Measurements from ENCODE around the gene CEP120. TPM values are rescaled to one million over a fixed set of nuclear protein-coding genes. Genes with fewer than 3 reads are reported as not detected.
"Not testable (repeated sequence)": the region's sequence is repeated elsewhere in the genome, so short reads cannot be mapped to it uniquely, and the experiment has no call there.

Gene CEP120
- 19.2 TPM for polyA plus RNA-seq (2013, experiment 1 of 2)
- polyA plus RNA-seq (2013, experiment 2 of 2) = 21.2 TPM

DNA sequence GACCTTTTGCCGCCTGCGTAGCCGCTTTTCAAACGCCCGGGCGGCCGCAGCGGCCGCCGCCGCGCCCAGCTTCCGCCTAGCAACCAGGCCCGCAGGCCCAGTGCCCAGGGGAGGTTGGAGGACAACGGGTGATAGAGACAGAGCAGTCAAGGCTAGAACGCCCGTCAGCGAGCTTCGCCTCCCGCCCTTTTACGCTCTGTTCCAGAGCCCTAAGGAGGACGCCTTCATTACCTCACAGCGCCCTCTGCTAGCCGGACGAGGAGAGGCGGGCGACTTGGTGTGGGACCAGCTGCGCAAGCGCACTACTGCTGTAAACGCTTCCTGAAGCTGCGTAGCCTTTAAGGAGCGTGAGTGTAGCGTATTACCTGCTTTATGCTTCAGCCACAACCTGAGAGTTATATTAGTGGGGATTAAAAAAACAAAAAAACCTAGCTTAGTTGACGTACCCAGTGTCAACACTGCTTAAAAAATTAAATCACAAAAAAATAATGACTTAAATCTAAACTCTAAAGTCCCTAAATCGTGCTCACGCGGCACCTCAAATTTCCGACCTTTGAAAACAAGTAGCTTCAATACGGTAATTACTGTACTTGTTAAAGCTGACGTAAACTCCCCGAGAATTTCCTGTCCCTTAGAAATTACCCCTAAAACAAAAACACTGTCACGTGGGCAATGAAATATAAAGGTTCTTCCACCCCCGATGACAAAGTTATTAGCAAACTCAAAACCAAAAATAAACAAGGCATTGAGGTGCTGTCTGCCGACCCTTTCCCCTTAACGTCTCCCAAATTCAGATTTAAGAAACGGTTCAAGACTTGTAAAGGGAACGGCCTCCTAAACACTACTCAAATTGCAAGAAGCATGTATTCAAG lies at the start of gene CEP120:
TSS of gene CEP120 (minus strand) at position 126 of the 872 bp plus-strand sequence. CDS start 405 bp downstream, outside the sequence.
- Histone ChIP-seq H3K36me3 (ENCODE audit: control insufficient read depth, insufficient read depth, low read length) (peaks cover 6% of the 10 kb centered on the region), H3K9me3 (ENCODE audit: control insufficient read depth, low read length) (no peaks in the 10 kb centered on the region)
- WGBS, 2 experiments (ENCODE audit: insufficient coverage in 2 of 2) = 2 to 3% methylated on average over 35 to 39 of the region's 47 CpGs

DNA sequence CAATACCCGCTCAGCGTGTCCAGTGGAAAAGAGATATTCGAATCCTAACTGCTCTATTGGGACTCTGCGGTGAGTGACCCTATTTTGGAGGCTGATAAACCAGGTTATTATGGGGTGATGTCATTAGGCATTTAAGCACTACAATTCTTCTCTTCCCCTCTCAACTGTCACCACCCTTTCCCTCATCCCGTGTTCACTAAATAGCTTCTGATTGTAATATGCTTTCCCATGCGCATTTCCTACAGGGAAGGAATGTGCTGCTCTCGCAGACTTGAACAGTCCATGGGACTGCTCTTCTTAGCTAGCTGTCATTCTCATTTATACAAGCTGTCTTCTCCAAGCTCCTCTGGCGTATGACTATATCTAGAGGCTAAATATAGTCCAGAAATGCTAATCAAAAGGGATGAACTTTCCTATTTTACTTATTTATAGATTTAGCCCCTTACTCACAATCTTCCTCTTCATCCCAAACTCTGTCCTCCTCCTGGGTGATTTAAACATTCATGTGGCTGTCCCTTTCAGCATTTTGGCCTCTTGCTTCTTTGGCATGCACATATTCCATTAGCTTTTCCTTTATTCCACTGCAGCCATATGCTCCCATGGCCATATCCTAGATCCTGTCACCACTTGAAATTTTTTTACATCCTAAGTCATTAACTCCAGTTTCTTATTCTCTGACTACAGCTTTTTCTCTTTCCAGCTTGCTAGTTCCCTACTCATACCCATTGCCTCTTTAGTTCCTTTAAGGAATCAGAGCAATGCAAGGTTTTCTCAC lies 49.1 kb upstream of the CEP120 start:
- Histone ChIP-seq H3K4me3 (ENCODE audit: extremely low read depth, insufficient read depth, low read length, poor library complexity, severe bottlenecking) (no peak overlapping the region), H3K4me1 (ENCODE audit: control insufficient read depth, insufficient read depth, low read length, poor library complexity, severe bottlenecking) (no peaks in the 10 kb centered on the region), H3K9me3 (ENCODE audit: control insufficient read depth, low read length) (no peaks in the 10 kb centered on the region), H3K36me3 (ENCODE audit: control insufficient read depth, insufficient read depth, low read length) (no peaks in the 10 kb centered on the region), H3K27ac (ENCODE audit: low read depth, low read length, severe bottlenecking) (no peak overlapping the region)
- WGBS, 2 experiments (ENCODE audit: insufficient coverage in 2 of 2) = 64 to 77% methylated on average over 5 to 6 of the region's 8 CpGs

More for the DNA sequence above, at the start of gene CEP120:
- H3K4me3 ChIP-seq (ENCODE audit: extremely low read depth, insufficient read depth, low read length, poor library complexity, severe bottlenecking) = peak within 1 kb of the TSS; percentile 76
- no peaks in the 10 kb centered on the region for H3K4me1 ChIP-seq (ENCODE audit: control insufficient read depth, insufficient read depth, low read length, poor library complexity, severe bottlenecking)
- peak within 1 kb of the TSS; percentile 77 for H3K27ac ChIP-seq (ENCODE audit: low read depth, low read length, severe bottlenecking)

DNA sequence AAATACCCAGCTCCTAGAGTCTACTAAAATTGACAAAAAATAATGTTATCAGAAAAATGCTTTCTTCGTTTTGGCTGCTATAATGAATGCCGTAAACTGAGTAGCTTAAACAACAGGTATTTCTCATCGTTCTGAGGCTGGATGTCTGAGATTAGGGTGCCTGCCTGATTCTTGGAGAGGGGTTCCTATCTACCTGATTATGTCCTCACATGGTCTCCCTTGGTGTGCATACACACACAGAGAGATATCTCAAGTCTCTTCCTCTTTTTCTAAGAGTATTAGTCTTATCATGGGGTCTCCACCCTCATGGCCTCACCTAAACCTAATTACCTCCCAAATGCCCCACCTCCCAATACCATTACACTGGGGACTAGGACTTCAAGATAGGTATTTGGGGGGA lies 48.2 kb upstream of the CEP120 start:
- no peaks in the 10 kb centered on the region for H3K36me3 ChIP-seq (ENCODE audit: control insufficient read depth, insufficient read depth, low read length)
- no peak overlapping the region for H3K4me3 ChIP-seq (ENCODE audit: extremely low read depth, insufficient read depth, low read length, poor library complexity, severe bottlenecking)
- no peak overlapping the region for H3K27ac ChIP-seq (ENCODE audit: low read depth, low read length, severe bottlenecking)
- no peaks in the 10 kb centered on the region for H3K9me3 ChIP-seq (ENCODE audit: control insufficient read depth, low read length)
- no peaks in the 10 kb centered on the region for H3K4me1 ChIP-seq (ENCODE audit: control insufficient read depth, insufficient read depth, low read length, poor library complexity, severe bottlenecking)
- no CpG with 5 or more reads among the region's 3 CpGs for WGBS, 2 experiments (ENCODE audit: insufficient coverage in 2 of 2)

DNA sequence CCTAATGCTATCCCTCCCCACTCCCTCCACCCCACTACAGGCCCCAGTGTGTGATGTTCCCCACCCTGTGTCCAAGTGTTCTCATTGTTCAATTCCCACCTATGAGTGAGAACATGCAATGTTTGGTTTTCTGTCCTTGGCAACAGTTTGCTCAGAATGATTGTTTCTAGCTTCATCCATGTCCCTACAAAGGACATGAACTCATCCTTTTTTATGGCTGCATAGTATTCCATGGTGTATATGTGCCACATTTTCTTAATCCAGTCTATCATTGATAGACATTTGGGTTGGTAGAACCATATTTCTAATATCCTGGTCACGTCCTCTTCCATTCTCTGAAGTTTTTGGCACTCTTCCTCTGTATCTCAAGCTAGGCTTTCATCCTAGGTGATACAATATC lies 43.6 kb upstream of the CEP120 start:
- 100% methylated on average over 1 of the region's 1 CpG; no CpG with 5 or more reads in 1 of the 2 experiments for WGBS, 2 experiments (ENCODE audit: insufficient coverage in 2 of 2)
- not testable (repeated sequence) for H3K9me3 ChIP-seq (ENCODE audit: control insufficient read depth, low read length); H3K36me3 ChIP-seq (ENCODE audit: control insufficient read depth, insufficient read depth, low read length); H3K4me1 ChIP-seq (ENCODE audit: control insufficient read depth, insufficient read depth, low read length, poor library complexity, severe bottlenecking); H3K4me3 ChIP-seq (ENCODE audit: extremely low read depth, insufficient read depth, low read length, poor library complexity, severe bottlenecking); H3K27ac ChIP-seq (ENCODE audit: low read depth, low read length, severe bottlenecking)

DNA sequence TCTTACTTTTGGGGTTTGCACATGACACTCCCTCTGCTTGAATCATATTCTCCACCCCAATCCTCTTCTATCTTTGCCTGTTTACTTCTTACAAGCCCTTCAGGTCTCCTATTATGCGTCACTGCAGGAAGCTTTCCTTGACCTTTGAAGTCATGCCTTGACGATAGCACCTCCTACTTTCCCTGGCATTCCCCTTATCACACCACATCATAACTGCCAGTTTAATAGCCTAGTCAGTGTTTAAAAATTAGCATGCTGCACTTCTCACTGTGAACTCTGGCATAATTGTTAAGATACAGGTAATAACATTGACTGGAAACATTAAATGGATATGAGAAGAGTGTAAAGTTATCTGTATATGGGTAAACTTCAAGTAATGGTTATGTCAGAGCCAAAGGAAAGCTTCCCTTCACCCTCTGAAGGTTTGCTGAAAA lies 37.1 kb upstream of the CEP120 start:
- Histone ChIP-seq H3K4me1 (ENCODE audit: control insufficient read depth, insufficient read depth, low read length, poor library complexity, severe bottlenecking) (no peaks in the 10 kb centered on the region), H3K4me3 (ENCODE audit: extremely low read depth, insufficient read depth, low read length, poor library complexity, severe bottlenecking) (no peak overlapping the region), H3K9me3 (ENCODE audit: control insufficient read depth, low read length) (no peaks in the 10 kb centered on the region), H3K36me3 (ENCODE audit: control insufficient read depth, insufficient read depth, low read length) (no peaks in the 10 kb centered on the region), H3K27ac (ENCODE audit: low read depth, low read length, severe bottlenecking) (no peak overlapping the region)
- WGBS, 2 experiments (ENCODE audit: insufficient coverage in 2 of 2) = 50 to 80% methylated on average over 1 to 2 of the region's 2 CpGs

DNA sequence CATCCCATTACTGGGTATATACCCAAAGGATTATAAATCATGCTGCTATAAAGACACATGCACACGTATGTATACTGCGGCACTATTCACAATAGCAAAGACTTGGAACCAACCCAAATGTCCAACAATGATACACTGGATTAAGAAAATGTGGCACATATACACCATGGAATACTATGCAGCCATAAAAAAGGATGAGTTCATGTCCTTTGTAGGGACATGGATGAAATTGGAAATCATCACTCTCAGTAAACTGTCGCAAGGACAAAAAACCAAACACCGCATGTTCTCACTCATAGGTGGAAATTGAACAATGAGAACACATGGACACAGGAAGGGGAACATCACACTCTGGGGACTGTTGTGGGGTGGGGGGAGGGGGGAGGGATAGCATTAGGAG lies 35.8 kb upstream of the CEP120 start:
- not testable (repeated sequence) for H3K27ac ChIP-seq (ENCODE audit: low read depth, low read length, severe bottlenecking); H3K4me3 ChIP-seq (ENCODE audit: extremely low read depth, insufficient read depth, low read length, poor library complexity, severe bottlenecking); H3K9me3 ChIP-seq (ENCODE audit: control insufficient read depth, low read length); H3K36me3 ChIP-seq (ENCODE audit: control insufficient read depth, insufficient read depth, low read length); H3K4me1 ChIP-seq (ENCODE audit: control insufficient read depth, insufficient read depth, low read length, poor library complexity, severe bottlenecking)
- no CpG with 5 or more reads among the region's 4 CpGs for WGBS, 2 experiments (ENCODE audit: insufficient coverage in 2 of 2)

DNA sequence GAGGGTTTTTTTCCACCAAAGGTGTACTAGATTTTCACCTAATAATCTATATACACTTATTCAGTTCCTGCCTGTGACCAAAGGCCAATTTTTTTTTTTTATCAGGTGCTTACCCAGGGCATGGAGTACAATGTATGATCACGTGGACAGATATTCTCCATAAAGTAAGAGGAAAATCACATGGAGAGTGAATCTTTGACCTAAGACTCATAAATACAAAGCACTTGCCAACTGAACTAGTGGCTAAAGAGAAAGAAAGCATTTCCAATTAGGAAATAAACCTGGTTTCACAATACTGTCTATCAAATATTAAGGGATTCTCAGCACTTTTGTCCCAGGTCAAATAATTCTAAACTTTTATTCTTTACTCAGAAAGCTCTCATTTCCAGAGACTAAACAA lies 33.0 kb upstream of the CEP120 start:
- Histone ChIP-seq H3K4me1 (ENCODE audit: control insufficient read depth, insufficient read depth, low read length, poor library complexity, severe bottlenecking) (no peaks in the 10 kb centered on the region), H3K27ac (ENCODE audit: low read depth, low read length, severe bottlenecking) (no peak overlapping the region), H3K36me3 (ENCODE audit: control insufficient read depth, insufficient read depth, low read length) (no peaks in the 10 kb centered on the region), H3K4me3 (ENCODE audit: extremely low read depth, insufficient read depth, low read length, poor library complexity, severe bottlenecking) (no peak overlapping the region), H3K9me3 (ENCODE audit: control insufficient read depth, low read length) (no peaks in the 10 kb centered on the region)
- WGBS, 2 experiments (ENCODE audit: insufficient coverage in 2 of 2) = no CpG with 5 or more reads among the region's 1 CpG

DNA sequence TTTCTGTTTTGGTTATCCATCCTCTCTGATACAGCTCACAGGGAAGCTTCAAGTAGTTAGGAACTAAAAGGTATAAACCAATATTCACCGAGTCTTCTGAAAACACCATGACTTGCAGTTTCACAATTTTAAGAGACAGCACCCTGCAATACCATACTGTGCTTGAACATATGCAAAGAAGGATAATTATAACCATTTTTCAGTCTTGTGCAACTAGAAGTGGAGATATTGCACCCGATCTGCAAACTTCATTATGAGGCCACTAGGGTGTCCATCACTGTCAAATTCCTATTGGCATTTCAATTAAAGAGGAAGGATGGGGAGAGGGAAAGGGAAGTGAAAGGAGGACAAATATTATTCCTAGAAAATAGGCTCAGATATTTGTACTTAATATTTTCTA lies 32.4 kb upstream of the CEP120 start:
- WGBS, 2 experiments (ENCODE audit: insufficient coverage in 2 of 2) = 60 to 100% methylated on average over 1 of the region's 2 CpGs
- H3K36me3 ChIP-seq (ENCODE audit: control insufficient read depth, insufficient read depth, low read length) = no peaks in the 10 kb centered on the region

DNA sequence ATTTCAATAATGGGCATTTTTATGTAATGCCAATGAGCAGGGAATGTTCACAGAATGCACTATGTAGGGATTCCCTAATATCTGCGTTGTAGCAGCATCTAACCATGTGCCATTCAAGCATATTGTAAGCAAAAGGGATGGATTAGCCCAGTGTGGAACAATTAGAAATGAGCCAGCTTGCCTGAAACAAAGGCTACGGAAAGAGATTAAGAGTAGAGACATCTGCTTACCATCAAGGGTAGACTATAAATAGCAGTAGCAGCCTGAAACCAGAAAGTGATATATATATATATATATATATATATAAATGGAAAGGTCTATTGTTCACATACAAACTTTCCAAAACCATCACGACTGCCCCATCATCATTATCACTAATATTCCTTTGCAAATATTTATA lies 31.9 kb upstream of the CEP120 start:
- Histone ChIP-seq H3K36me3 (ENCODE audit: control insufficient read depth, insufficient read depth, low read length) (no peaks in the 10 kb centered on the region), H3K9me3 (ENCODE audit: control insufficient read depth, low read length) (no peaks in the 10 kb centered on the region), H3K4me3 (ENCODE audit: extremely low read depth, insufficient read depth, low read length, poor library complexity, severe bottlenecking) (no peak overlapping the region), H3K4me1 (ENCODE audit: control insufficient read depth, insufficient read depth, low read length, poor library complexity, severe bottlenecking) (no peaks in the 10 kb centered on the region), H3K27ac (ENCODE audit: low read depth, low read length, severe bottlenecking) (no peak overlapping the region)
- WGBS, 2 experiments (ENCODE audit: insufficient coverage in 2 of 2) = 71 to 100% methylated on average over 1 of the region's 3 CpGs

More for the DNA sequence above, 32.4 kb upstream of the CEP120 start:
- Histone ChIP-seq H3K4me1 (ENCODE audit: control insufficient read depth, insufficient read depth, low read length, poor library complexity, severe bottlenecking) (no peaks in the 10 kb centered on the region), H3K4me3 (ENCODE audit: extremely low read depth, insufficient read depth, low read length, poor library complexity, severe bottlenecking) (no peak overlapping the region), H3K9me3 (ENCODE audit: control insufficient read depth, low read length) (no peaks in the 10 kb centered on the region), H3K27ac (ENCODE audit: low read depth, low read length, severe bottlenecking) (no peak overlapping the region)

DNA sequence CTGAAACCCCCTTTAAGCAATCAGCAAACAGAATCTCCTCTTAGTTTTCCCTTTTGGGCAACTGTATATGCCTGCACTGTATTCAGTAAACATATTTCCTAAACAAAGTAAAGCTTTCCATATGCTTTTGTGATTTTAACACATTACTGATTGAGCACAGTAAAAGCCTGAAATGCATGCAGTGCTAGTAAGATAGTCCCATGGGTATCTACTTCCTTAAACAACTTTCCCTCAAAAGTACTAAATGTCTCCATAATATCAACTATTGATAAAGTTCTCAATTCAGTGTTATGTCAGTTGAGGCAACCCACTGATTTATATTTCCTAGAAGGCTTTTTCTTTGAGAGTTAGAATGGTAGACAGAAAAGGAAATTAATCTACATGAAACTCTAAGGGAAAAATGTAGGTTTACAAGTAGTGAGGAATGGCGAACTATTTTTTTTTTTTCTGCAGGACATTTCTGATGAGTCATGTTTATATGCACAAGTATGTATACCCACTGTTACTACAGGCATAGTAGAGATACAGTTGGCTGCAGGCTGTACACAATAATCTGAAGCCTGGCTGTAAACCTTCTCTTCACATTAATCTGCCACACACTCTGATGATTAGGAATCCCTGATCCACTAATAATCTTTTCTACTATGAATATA lies 31.2 kb upstream of the CEP120 start:
- no peaks in the 10 kb centered on the region for H3K4me1 ChIP-seq (ENCODE audit: control insufficient read depth, insufficient read depth, low read length, poor library complexity, severe bottlenecking)
- WGBS, 2 experiments (ENCODE audit: insufficient coverage in 2 of 2) = no CpG with 5 or more reads among the region's 1 CpG
- H3K4me3 ChIP-seq (ENCODE audit: extremely low read depth, insufficient read depth, low read length, poor library complexity, severe bottlenecking) = no peak overlapping the region
- no peak overlapping the region for H3K27ac ChIP-seq (ENCODE audit: low read depth, low read length, severe bottlenecking)
- H3K9me3 ChIP-seq (ENCODE audit: control insufficient read depth, low read length) = no peaks in the 10 kb centered on the region
- H3K36me3 ChIP-seq (ENCODE audit: control insufficient read depth, insufficient read depth, low read length) = no peaks in the 10 kb centered on the region

Measured in mesodermal cell (in vitro differentiated cells).